SIG-M5 (cell line): ENCODE results near the gene PLB1.
"Not testable (repeated sequence)": the region's sequence is repeated elsewhere in the genome, so short reads cannot be mapped to it uniquely, and the experiment has no call there.

Source experiments
- DNase-seq: peaks from one replicate; lab custom pipeline; 2025; lab: John Stamatoyannopoulos, UW

PLB1 gene

DNA sequence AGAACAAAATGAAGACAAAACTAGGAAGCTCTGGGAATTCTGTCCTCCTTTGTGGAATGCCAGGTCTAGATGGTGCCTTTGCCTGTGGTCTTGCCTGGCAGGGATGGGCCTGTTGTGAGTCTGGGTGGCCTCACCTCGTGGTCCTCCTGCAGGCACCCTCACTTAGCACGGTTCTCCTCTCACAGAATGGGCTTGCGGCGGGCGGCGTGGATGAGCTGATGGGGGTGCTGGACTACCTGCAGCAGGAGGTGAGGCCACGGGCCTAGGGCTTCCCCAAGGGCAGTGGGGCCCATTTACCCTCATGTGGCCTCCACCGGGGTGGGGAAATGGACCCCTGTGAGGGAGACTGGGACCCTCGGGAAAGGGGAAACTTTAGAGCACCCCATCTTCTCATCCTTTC, 42.3 kb downstream of the PLB1 start:
- DNase-seq: no peak

- DNase-seq: no peak
Observed at GRCh38 chr2:28538652-28539051, 42.8 kb downstream of the PLB1 start.

GRCh38 chr2:28539118-28539541, 43.3 kb downstream of the PLB1 start:
- no peak for DNase-seq

- no peak for DNase-seq
Observed at GRCh38 chr2:28543316-28544035, 47.6 kb downstream of the PLB1 start.

- DNase-seq: no peak
Observed at GRCh38 chr2:28544036-28544346, 48.1 kb downstream of the PLB1 start.

- no peak for DNase-seq
Observed at GRCh38 chr2:28544405-28544921, 48.6 kb downstream of the PLB1 start.

GRCh38 chr2:28544922-28545589, 49.2 kb downstream of the PLB1 start:
- no peak for DNase-seq

GRCh38 chr2:28545590-28546200, 49.8 kb downstream of the PLB1 start:
- DNase-seq: no peak

DNA sequence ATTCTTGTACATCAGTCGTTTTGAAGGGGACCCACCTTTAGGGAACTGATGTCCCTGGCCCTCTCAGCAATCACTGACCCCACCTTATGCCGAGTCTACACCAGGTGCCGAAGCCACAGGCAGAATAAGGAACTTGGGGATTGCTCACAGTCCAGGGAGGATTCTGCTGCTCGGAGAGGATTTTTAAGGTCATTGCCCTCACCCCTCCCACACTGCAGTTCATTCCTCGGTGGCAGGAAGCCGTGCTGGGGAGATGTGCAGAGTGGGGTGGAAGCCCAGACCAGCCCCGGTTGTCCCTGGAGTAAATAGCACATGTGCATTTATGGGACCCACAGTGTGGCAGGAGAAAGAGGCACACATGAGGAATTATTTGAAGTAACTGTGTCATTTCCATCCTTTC, 50.4 kb downstream of the PLB1 start:
- DNase-seq: no peak

- no peak for DNase-seq
Observed at GRCh38 chr2:28547223-28547860, 51.5 kb downstream of the PLB1 start.

- no peak for DNase-seq
Observed at GRCh38 chr2:28547906-28548600, 52.2 kb downstream of the PLB1 start.

GRCh38 chr2:28550345-28550744, 54.5 kb downstream of the PLB1 start:
- DNase-seq: not testable (repeated sequence)

GRCh38 chr2:28552045-28552823, 56.4 kb downstream of the PLB1 start:
- DNase-seq: no peak

DNA sequence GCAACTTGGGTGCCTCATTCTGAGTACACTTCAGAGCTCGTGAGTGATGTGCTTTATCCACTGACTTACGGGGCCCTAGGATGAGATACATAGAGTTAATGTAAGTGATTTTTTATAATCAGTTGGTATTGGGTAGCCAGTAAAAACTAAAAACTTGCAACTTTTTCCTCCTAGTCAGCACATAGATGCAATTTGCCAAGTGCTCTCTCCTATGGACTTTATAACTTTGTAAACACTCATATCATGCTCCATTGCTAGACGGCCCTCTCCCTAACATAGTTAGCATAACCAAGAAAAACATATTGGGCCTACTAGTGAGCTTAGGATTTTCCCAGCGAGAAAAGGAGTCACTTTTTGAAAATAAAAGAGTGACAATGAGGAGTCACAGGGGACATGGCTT, 60.4 kb downstream of the PLB1 start:
- no peak for DNase-seq

GRCh38 chr2:28557389-28558131, 61.7 kb downstream of the PLB1 start:
- no peak for DNase-seq

GRCh38 chr2:28558158-28558820, 62.4 kb downstream of the PLB1 start:
- no peak for DNase-seq

DNA sequence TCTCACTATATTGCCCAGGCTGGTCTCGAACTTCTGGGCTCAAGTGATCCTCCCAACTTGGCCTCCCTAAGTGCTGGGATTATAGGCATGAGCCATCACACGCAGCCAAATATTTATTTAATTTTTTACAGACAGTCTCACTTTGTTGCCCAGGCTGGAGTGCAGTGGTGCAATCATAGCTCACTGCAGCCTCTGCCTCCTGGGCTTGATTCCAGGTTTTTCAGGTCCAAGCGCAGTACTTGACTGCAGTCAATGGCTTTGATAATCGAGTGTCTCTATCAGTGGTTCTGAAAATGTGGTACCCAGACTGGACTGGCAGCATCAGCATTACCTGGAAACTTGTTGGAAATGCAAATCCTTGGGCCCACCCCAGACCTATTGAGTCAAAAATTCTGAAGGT, 63.1 kb downstream of the PLB1 start:
- DNase-seq: no peak

DNA sequence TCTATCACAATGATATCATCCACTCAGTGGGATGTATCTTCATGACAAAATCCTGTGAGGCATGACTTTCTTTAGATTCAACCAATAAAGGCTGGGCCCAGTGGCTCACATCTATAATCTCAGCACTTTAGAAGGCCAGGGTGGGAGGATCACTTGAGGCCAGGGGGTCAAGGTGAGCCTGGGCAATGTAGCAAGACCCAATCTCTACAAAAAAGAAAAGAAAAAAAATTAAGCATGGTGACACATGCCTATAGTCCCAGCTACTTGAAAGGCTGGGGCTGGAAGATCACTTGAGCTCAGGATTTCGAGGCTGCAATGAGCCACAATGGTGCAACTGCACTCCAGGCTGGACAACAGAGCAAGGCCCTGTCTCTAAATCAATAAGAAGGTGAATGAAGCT, 68.0 kb downstream of the PLB1 start:
- no peak for DNase-seq

DNA sequence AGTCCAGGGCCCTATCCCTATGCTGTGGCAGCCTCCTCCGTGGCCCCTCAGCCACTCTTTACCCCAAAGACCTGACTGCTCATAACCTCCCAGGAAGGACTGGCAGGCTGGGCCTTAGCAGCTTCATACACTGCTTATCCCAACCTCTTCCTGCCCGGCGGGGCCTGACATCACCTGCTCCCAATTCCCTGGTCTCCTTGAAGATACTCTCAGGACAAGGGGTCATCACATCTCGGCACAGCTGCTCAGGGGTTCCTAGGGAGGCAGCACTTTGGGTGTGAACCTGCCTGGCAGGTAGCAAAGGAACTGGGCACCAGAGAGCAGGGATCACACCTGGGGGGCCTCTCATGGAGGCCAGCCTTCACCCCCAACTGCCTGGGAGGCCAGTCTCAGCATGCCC, 68.5 kb downstream of the PLB1 start:
- no peak for DNase-seq

GRCh38 chr2:28565033-28565432, 69.2 kb downstream of the PLB1 start:
- no peak for DNase-seq
